Stimulated activated naive CD8-positive, alpha-beta T cell treated with anti-CD3 and anti-CD28 coated beads, Interleukin-15, amount 100 ng/mL, for 72 hours (primary cell): ENCODE data around the gene SLC46A3.

ENCODE experiments used
- ATAC-seq: fragments of 150-1000 bp; cut with Tn5 transposase; 2 replicates; pipeline ENCODE4 v1.10.0; 2021; ENCODE audit warnings: mild to moderate bottlenecking, moderate library complexity
- DNase-seq, 2 donors: peaks; one replicate each; pipeline ENCODE4 v3.0.0; 2021 to 2022
- H3K27ac Mint-ChIP-seq, 2 donors: one replicate each; pipeline ENCODE4 v1.8.0; 2022; ENCODE audit warnings: mild to moderate bottlenecking in 2 of 2, mixed read lengths in 2 of 2, moderate library complexity in 2 of 2
- H3K27me3 Mint-ChIP-seq: one replicate; pipeline ENCODE4 v1.8.0; 2022; ENCODE audit warnings: mixed read lengths
- H3K4me1 Mint-ChIP-seq: one replicate; pipeline ENCODE4 v1.8.0; 2022; ENCODE audit warnings: mild to moderate bottlenecking, mixed read lengths
- H3K4me3 Mint-ChIP-seq, 2 donors: one replicate each; pipeline ENCODE4 v1.8.0; 2022; ENCODE audit warnings: mild to moderate bottlenecking in 2 of 2, mixed read lengths in 2 of 2, moderate library complexity in 1 of 2
- H3K9me3 Mint-ChIP-seq, 2 donors: one replicate each; pipeline ENCODE4 v1.8.0; 2022; ENCODE audit warnings: mixed read lengths in 2 of 2

Gene SLC46A3

GRCh38 chr13:28718543-28719226 lies at the start of gene SLC46A3:
SLC46A3 (minus strand) TSS chr13:28718970; CDS start chr13:28717998, 972 bp downstream.
- DNase-seq, result peak; percentile 95 to 97
- H3K27me3 Mint-ChIP-seq, result no peaks in the 10 kb centered on the region

GRCh38 chr13:28763887-28764286 lies 45.1 kb upstream of the SLC46A3 start:
- H3K4me1 Mint-ChIP-seq, result no peaks in the 10 kb centered on the region
- H3K27me3 Mint-ChIP-seq, result no peaks in the 10 kb centered on the region
- H3K4me3 Mint-ChIP-seq, result no peak overlapping the region
- H3K9me3 Mint-ChIP-seq, result peaks cover 6 to 13% of the 10 kb centered on the region in 2 donors
- ATAC-seq, result no peak
- DNase-seq, result no peak
- no peak overlapping the region for H3K27ac Mint-ChIP-seq

More at GRCh38 chr13:28718543-28719226, at the start of gene SLC46A3:
- Mint-ChIP-seq H3K27ac (peak within 1 kb of the TSS; percentile 98 to 99), H3K9me3 (no peaks in the 10 kb centered on the region), H3K4me1 (peaks cover 33% of the 10 kb centered on the region), H3K4me3 (peak within 1 kb of the TSS; percentile 97 to 99)
- ATAC-seq, result peak; percentile 99

GRCh38 chr13:28761586-28761985 lies 42.8 kb upstream of the SLC46A3 start:
- ATAC-seq (no peak), DNase-seq (no peak)
- no peaks in the 10 kb centered on the region for H3K27me3 Mint-ChIP-seq
- peaks cover 5 to 6% of the 10 kb centered on the region in 2 donors for H3K9me3 Mint-ChIP-seq
- H3K4me1 Mint-ChIP-seq, result no peaks in the 10 kb centered on the region
- no peak overlapping the region for H3K4me3 Mint-ChIP-seq
- no peak overlapping the region for H3K27ac Mint-ChIP-seq

GRCh38 chr13:28755546-28755870 lies 36.7 kb upstream of the SLC46A3 start:
- no peaks in the 10 kb centered on the region for H3K27me3 Mint-ChIP-seq
- peaks cover 5 to 15% of the 10 kb centered on the region in 2 donors for H3K9me3 Mint-ChIP-seq
- no peak overlapping the region for H3K27ac Mint-ChIP-seq
- peak overlapping the region in 1 of 2 donors; percentile 74 for H3K4me3 Mint-ChIP-seq
- DNase-seq, result no peak
- peaks cover 21% of the 10 kb centered on the region for H3K4me1 Mint-ChIP-seq
- no peak for ATAC-seq

GRCh38 chr13:28754698-28755545 lies 36.2 kb upstream of the SLC46A3 start:
- Mint-ChIP-seq H3K9me3 (peaks cover 5 to 15% of the 10 kb centered on the region in 2 donors), H3K27me3 (no peaks in the 10 kb centered on the region), H3K4me3 (peak overlapping the region; percentile 72 to 74), H3K27ac (peak overlapping the region; percentile 84 to 98), H3K4me1 (peaks cover 21% of the 10 kb centered on the region)
- ATAC-seq (peak; percentile 39), DNase-seq (no peak)

- peaks cover 21% of the 10 kb centered on the region for H3K4me1 Mint-ChIP-seq
- peaks cover 5 to 24% of the 10 kb centered on the region in 2 donors for H3K9me3 Mint-ChIP-seq
- ATAC-seq (no peak), DNase-seq (no peak)
- H3K4me3 Mint-ChIP-seq, result no peak overlapping the region
- H3K27me3 Mint-ChIP-seq, result no peaks in the 10 kb centered on the region
- peak overlapping the region in 1 of 2 donors; percentile 34 for H3K27ac Mint-ChIP-seq
These were observed 35.2 kb upstream of the SLC46A3 start for GRCh38 chr13:28753946-28754345.

GRCh38 chr13:28753208-28753892 lies 34.6 kb upstream of the SLC46A3 start:
- H3K9me3 Mint-ChIP-seq, result peaks cover 5 to 24% of the 10 kb centered on the region in 2 donors
- H3K27ac Mint-ChIP-seq, result peak overlapping the region in 1 of 2 donors; percentile 91
- no peaks in the 10 kb centered on the region for H3K27me3 Mint-ChIP-seq
- DNase-seq (no peak), ATAC-seq (no peak)
- peaks cover 21% of the 10 kb centered on the region for H3K4me1 Mint-ChIP-seq
- no peak overlapping the region for H3K4me3 Mint-ChIP-seq

GRCh38 chr13:28751175-28751960 lies 32.6 kb upstream of the SLC46A3 start:
- peaks cover 0 to 24% of the 10 kb centered on the region in 2 donors for H3K9me3 Mint-ChIP-seq
- H3K4me3 Mint-ChIP-seq, result no peak overlapping the region
- DNase-seq (no peak), ATAC-seq (peak; percentile 66)
- H3K27me3 Mint-ChIP-seq, result no peaks in the 10 kb centered on the region
- H3K27ac Mint-ChIP-seq, result peak overlapping the region in 1 of 2 donors; percentile 52
- peaks cover 21% of the 10 kb centered on the region for H3K4me1 Mint-ChIP-seq

GRCh38 chr13:28750187-28751045 lies 31.6 kb upstream of the SLC46A3 start:
- DNase-seq (no peak), ATAC-seq (no peak)
- H3K27me3 Mint-ChIP-seq, result no peaks in the 10 kb centered on the region
- H3K9me3 Mint-ChIP-seq, result peaks cover 0 to 24% of the 10 kb centered on the region in 2 donors
- no peak overlapping the region for H3K27ac Mint-ChIP-seq
- peaks cover 21% of the 10 kb centered on the region for H3K4me1 Mint-ChIP-seq
- no peak overlapping the region for H3K4me3 Mint-ChIP-seq

- H3K27ac Mint-ChIP-seq, result no peak overlapping the region
- no peak overlapping the region for H3K4me3 Mint-ChIP-seq
- H3K9me3 Mint-ChIP-seq, result peaks cover 0 to 9% of the 10 kb centered on the region in 2 donors
- peaks cover 7% of the 10 kb centered on the region for H3K4me1 Mint-ChIP-seq
- no peak for DNase-seq
- ATAC-seq, result no peak
- H3K27me3 Mint-ChIP-seq, result no peaks in the 10 kb centered on the region
These were observed 29.1 kb upstream of the SLC46A3 start for GRCh38 chr13:28747851-28748250.

- DNase-seq, result no peak
- ATAC-seq, result no peak
- H3K9me3 Mint-ChIP-seq, result peaks cover 0 to 9% of the 10 kb centered on the region in 2 donors
- no peak overlapping the region for H3K4me3 Mint-ChIP-seq
- H3K4me1 Mint-ChIP-seq, result peaks cover 5% of the 10 kb centered on the region
- no peaks in the 10 kb centered on the region for H3K27me3 Mint-ChIP-seq
- no peak overlapping the region for H3K27ac Mint-ChIP-seq
These were observed 27.5 kb upstream of the SLC46A3 start for GRCh38 chr13:28746287-28746612.

GRCh38 chr13:28744656-28745055 lies 25.9 kb upstream of the SLC46A3 start:
- H3K27me3 Mint-ChIP-seq, result no peaks in the 10 kb centered on the region
- no peaks in the 10 kb centered on the region for H3K4me1 Mint-ChIP-seq
- H3K4me3 Mint-ChIP-seq, result no peak overlapping the region
- peaks cover 0 to 6% of the 10 kb centered on the region in 2 donors for H3K9me3 Mint-ChIP-seq
- DNase-seq (no peak), ATAC-seq (no peak)
- H3K27ac Mint-ChIP-seq, result no peak overlapping the region

- Mint-ChIP-seq H3K4me3 (no peak overlapping the region), H3K4me1 (no peaks in the 10 kb centered on the region), H3K9me3 (peaks cover 0 to under 1% of the 10 kb centered on the region in 2 donors), H3K27me3 (no peaks in the 10 kb centered on the region), H3K27ac (no peak overlapping the region)
- ATAC-seq, result no peak
- no peak for DNase-seq
These were observed 25.3 kb upstream of the SLC46A3 start for GRCh38 chr13:28744091-28744536.

GRCh38 chr13:28743499-28744083 lies 24.8 kb upstream of the SLC46A3 start:
- no peaks in the 10 kb centered on the region for H3K4me1 Mint-ChIP-seq
- no peaks in the 10 kb centered on the region for H3K27me3 Mint-ChIP-seq
- H3K27ac Mint-ChIP-seq, result no peak overlapping the region
- ATAC-seq, result no peak
- no peak overlapping the region for H3K4me3 Mint-ChIP-seq
- DNase-seq, result no peak
- H3K9me3 Mint-ChIP-seq, result no peaks in the 10 kb centered on the region
